ENCODE data around the gene C1R. TPM values are rescaled to one million over a fixed set of nuclear protein-coding genes. Genes with fewer than 3 reads are reported as not detected.

Gene C1R
- total and polyA plus RNA-seq, 4 donors = 268 to 525 (median 434) TPM

DNA sequence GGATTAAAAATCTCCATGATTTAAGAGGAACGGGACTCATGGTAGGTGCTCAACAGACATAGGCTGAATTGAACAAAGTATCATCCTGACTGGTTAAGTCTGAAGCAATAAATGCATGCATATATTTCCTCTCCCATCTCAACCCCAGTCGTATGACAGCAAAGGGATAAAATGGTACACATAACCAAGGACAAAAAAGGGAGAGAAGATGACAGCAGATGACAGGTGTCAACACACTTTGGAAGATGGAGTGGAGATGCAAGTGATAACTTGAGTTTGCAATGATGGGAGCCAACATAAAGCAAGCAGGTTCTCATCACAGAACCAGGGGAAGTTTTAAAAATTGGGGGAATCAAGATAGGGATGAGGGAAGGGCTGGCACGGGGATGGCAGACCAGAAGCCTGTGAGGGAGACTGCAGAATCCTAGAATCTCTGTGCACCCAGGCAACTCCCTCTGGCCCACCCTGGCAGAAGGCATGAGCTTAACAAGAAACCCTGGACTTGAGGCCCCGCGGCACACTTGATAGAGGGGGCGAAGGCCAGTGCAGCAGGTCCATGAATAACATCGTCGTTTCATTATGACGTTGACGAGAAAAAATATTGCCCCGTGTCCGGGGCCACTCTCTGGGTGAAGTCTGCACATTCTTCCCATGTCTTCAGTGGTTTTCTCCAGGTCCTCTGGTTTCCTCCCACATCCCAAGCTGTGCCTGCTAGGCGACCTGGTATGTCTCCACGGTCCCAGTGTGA is 11.8 kb upstream of the C1R start:
- no peaks in the 10 kb centered on the region for H3K27me3 ChIP-seq (ENCODE audit: control insufficient read depth in 3 of 3, insufficient read depth in 3 of 3, low read length in 2 of 3)
- H3K9ac ChIP-seq (ENCODE audit: insufficient read depth in 1 of 2, low read length in 2 of 2) = no peak overlapping the region
- DNase-seq (no peak), ATAC-seq (ENCODE audit: insufficient read depth, low FRiP score) (no peak)
- 94 to 96% methylated on average over 14 of the region's 14 CpGs for WGBS, 2 donors
- H3K4me1 ChIP-seq (ENCODE audit: control insufficient read depth in 5 of 5, insufficient read depth in 5 of 5, low read length in 5 of 5) = peaks cover 0 to 4% (median 0%) of the 10 kb centered on the region in 5 donors
- no peak overlapping the region for H3K27ac ChIP-seq (ENCODE audit: low read depth in 1 of 2, low read length in 1 of 2)
- no peaks in the 10 kb centered on the region for H3K9me3 ChIP-seq (ENCODE audit: control insufficient read depth in 4 of 4, insufficient read depth in 3 of 4, low read length in 3 of 4)
- TF ChIP-seq, protein P1, sequence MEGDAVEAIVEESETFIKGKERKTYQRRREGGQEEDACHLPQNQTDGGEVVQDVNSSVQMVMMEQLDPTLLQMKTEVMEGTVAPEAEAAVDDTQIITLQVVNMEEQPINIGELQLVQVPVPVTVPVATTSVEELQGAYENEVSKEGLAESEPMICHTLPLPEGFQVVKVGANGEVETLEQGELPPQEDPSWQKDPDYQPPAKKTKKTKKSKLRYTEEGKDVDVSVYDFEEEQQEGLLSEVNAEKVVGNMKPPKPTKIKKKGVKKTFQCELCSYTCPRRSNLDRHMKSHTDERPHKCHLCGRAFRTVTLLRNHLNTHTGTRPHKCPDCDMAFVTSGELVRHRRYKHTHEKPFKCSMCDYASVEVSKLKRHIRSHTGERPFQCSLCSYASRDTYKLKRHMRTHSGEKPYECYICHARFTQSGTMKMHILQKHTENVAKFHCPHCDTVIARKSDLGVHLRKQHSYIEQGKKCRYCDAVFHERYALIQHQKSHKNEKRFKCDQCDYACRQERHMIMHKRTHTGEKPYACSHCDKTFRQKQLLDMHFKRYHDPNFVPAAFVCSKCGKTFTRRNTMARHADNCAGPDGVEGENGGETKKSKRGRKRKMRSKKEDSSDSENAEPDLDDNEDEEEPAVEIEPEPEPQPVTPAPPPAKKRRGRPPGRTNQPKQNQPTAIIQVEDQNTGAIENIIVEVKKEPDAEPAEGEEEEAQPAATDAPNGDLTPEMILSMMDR (IDR thresholded peaks at IDR 0.05; ENCODE audit: control extremely low read depth, extremely low read depth) = no peak
- no peak overlapping the region for H3K4me3 ChIP-seq
- peaks cover 0 to 19% (median 8%) of the 10 kb centered on the region in 4 donors for H3K36me3 ChIP-seq (ENCODE audit: control insufficient read depth in 4 of 4, insufficient read depth in 4 of 4, low read length in 4 of 4)

DNA sequence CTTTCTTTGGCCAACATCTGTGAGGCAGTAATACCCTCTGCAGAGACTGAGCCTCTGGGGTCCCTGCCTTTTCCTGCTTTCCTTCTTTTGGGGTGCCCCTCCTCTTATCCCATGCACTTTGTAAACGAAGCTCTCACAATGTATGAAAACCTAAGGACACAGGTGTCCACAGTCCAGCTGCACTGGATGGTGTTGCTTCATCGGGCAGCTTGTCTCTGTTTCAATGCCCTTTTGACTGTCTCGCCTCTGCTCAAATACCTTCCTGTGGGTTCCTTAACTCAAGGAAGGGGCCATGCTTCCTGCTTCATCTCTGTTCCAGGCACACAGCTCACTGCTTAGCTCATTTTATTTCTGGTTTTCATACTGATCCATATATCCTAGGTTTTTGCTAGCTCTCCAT is 10.3 kb upstream of the C1R start:
- Histone ChIP-seq H3K4me1 (ENCODE audit: control insufficient read depth in 5 of 5, insufficient read depth in 5 of 5, low read length in 5 of 5) (peaks cover 0 to under 1% (median 0%) of the 10 kb centered on the region in 5 donors), H3K9ac (ENCODE audit: insufficient read depth in 1 of 2, low read length in 2 of 2) (no peak overlapping the region), H3K27me3 (ENCODE audit: control insufficient read depth in 3 of 3, insufficient read depth in 3 of 3, low read length in 2 of 3) (no peaks in the 10 kb centered on the region), H3K4me3 (no peak overlapping the region), H3K36me3 (ENCODE audit: control insufficient read depth in 4 of 4, insufficient read depth in 4 of 4, low read length in 4 of 4) (peaks cover 0 to 21% (median 13%) of the 10 kb centered on the region in 4 donors), H3K9me3 (ENCODE audit: control insufficient read depth in 4 of 4, insufficient read depth in 3 of 4, low read length in 3 of 4) (no peaks in the 10 kb centered on the region), H3K27ac (ENCODE audit: low read depth in 1 of 2, low read length in 1 of 2) (no peak overlapping the region)
- WGBS, 2 donors = 50 to 73% methylated on average over 3 of the region's 3 CpGs
- DNase-seq (no peak), ATAC-seq (ENCODE audit: insufficient read depth, low FRiP score) (no peak)
- TF ChIP-seq, protein P1 (IDR thresholded peaks at IDR 0.05; ENCODE audit: control extremely low read depth, extremely low read depth) = no peak

DNA sequence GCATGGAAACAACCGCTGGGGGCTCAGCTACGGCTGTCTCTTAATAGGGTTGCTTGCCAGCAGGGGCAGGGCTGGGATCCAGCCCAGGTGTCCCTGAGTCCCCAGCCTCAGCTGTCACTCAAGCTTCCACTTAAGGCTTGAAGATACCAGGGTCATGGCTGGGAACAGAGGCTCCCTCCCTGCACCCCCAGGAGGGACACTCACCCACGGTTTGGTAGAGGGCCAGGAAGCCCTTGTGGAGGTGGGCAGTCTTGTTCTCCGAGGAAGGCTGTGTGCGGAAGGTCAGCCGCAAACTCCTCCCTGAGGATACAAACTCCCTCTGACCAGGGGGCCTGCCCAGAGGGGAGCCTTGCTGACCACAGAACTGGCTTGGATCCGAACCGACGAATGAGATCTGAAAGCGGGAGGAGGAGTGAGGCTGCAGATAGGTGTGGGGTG is 9.5 kb upstream of the C1R start:
- Histone ChIP-seq H3K27me3 (ENCODE audit: control insufficient read depth in 3 of 3, insufficient read depth in 3 of 3, low read length in 2 of 3) (no peaks in the 10 kb centered on the region), H3K4me3 (no peak overlapping the region), H3K36me3 (ENCODE audit: control insufficient read depth in 4 of 4, insufficient read depth in 4 of 4, low read length in 4 of 4) (peaks cover 0 to 21% (median 13%) of the 10 kb centered on the region in 4 donors), H3K27ac (ENCODE audit: low read depth in 1 of 2, low read length in 1 of 2) (no peak overlapping the region), H3K4me1 (ENCODE audit: control insufficient read depth in 5 of 5, insufficient read depth in 5 of 5, low read length in 5 of 5) (no peaks in the 10 kb centered on the region), H3K9ac (ENCODE audit: insufficient read depth in 1 of 2, low read length in 2 of 2) (no peak overlapping the region), H3K9me3 (ENCODE audit: control insufficient read depth in 4 of 4, insufficient read depth in 3 of 4, low read length in 3 of 4) (no peaks in the 10 kb centered on the region)
- ATAC-seq (ENCODE audit: insufficient read depth, low FRiP score) (no peak), DNase-seq (no peak)
- TF ChIP-seq, protein P1 (IDR thresholded peaks at IDR 0.05; ENCODE audit: control extremely low read depth, extremely low read depth) = no peak
- WGBS, 2 donors = 85 to 88% methylated on average over 10 of the region's 10 CpGs

Measured in lung (tissue), 12 donors.